ENCODE results near the gene CHCHD3.
"Not testable (repeated sequence)": the region's sequence is repeated elsewhere in the genome, so short reads cannot be mapped to it uniquely, and the experiment has no call there.

CHCHD3 gene

GRCh38 chr7:132907380-132907940 lies 174.4 kb downstream of the CHCHD3 start:
- DNase-seq (ENCODE audit: low spot score) = no peak
- FAIRE-seq = no peak

- DNase-seq (ENCODE audit: low spot score) = no peak
- no peak for FAIRE-seq
Measured at GRCh38 chr7:132906193-132906835, 175.6 kb downstream of the CHCHD3 start.

- DNase-seq (ENCODE audit: low spot score); FAIRE-seq: not testable (repeated sequence)
Measured at GRCh38 chr7:132905136-132905535, 176.8 kb downstream of the CHCHD3 start.

GRCh38 chr7:132904209-132904608 lies 177.7 kb downstream of the CHCHD3 start:
- DNase-seq (ENCODE audit: low spot score) = no peak
- FAIRE-seq = no peak

- FAIRE-seq; DNase-seq (ENCODE audit: low spot score): not testable (repeated sequence)
Measured at GRCh38 chr7:132902294-132902693, 179.6 kb downstream of the CHCHD3 start.

GRCh38 chr7:132901241-132901640 lies 180.6 kb downstream of the CHCHD3 start:
- DNase-seq (ENCODE audit: low spot score) (no peak), FAIRE-seq (no peak)

GRCh38 chr7:132899833-132900232 lies 182.1 kb downstream of the CHCHD3 start:
- FAIRE-seq (no peak), DNase-seq (ENCODE audit: low spot score) (no peak)

GRCh38 chr7:132898641-132899175 lies 183.2 kb downstream of the CHCHD3 start:
- not testable (repeated sequence) for DNase-seq (ENCODE audit: low spot score); FAIRE-seq

GRCh38 chr7:132897093-132897687 lies 184.7 kb downstream of the CHCHD3 start:
- FAIRE-seq (no peak), DNase-seq (ENCODE audit: low spot score) (no peak)

GRCh38 chr7:132895231-132895630 lies 186.7 kb downstream of the CHCHD3 start:
- DNase-seq (ENCODE audit: low spot score) (no peak), FAIRE-seq (no peak)

GRCh38 chr7:132893560-132893959 lies 188.3 kb downstream of the CHCHD3 start:
- FAIRE-seq (no peak), DNase-seq (ENCODE audit: low spot score) (no peak)

- DNase-seq (ENCODE audit: low spot score); FAIRE-seq: not testable (repeated sequence)
Measured at GRCh38 chr7:132892744-132893143, 189.1 kb downstream of the CHCHD3 start.

GRCh38 chr7:132891554-132891953 lies 190.3 kb downstream of the CHCHD3 start:
- no peak for DNase-seq (ENCODE audit: low spot score)
- FAIRE-seq = no peak

- FAIRE-seq = no peak
- DNase-seq (ENCODE audit: low spot score) = no peak
Measured at GRCh38 chr7:132882714-132883428, 199.0 kb downstream of the CHCHD3 start.

- no peak for DNase-seq (ENCODE audit: low spot score)
- no peak for FAIRE-seq
Measured at GRCh38 chr7:132881317-132881716, 200.6 kb downstream of the CHCHD3 start.

- FAIRE-seq = no peak
- DNase-seq (ENCODE audit: low spot score) = no peak
Measured at GRCh38 chr7:132879579-132879978, 202.3 kb downstream of the CHCHD3 start.

GRCh38 chr7:132878204-132878919 lies 203.5 kb downstream of the CHCHD3 start:
- DNase-seq (ENCODE audit: low spot score) = no peak
- no peak for FAIRE-seq

- FAIRE-seq = no peak
- no peak for DNase-seq (ENCODE audit: low spot score)
Measured at GRCh38 chr7:132877573-132877972, 204.3 kb downstream of the CHCHD3 start.

- FAIRE-seq (no peak), DNase-seq (ENCODE audit: low spot score) (no peak)
Measured at GRCh38 chr7:132876576-132876975, 205.3 kb downstream of the CHCHD3 start.

- FAIRE-seq (no peak), DNase-seq (ENCODE audit: low spot score) (no peak)
Measured at GRCh38 chr7:132872034-132872433, 209.9 kb downstream of the CHCHD3 start.

- DNase-seq (ENCODE audit: low spot score) (no peak), FAIRE-seq (no peak)
Measured at GRCh38 chr7:132871419-132871818, 210.5 kb downstream of the CHCHD3 start.
